H1 (cell line): ENCODE results near the gene ASCC1.

ENCODE experiments used
- CEBPB ChIP-seq: IDR thresholded peaks from 2 replicates; pipeline ENCODE4 v1.6.1; 2012; ENCODE audit warnings: low read depth, low read length
- CHD7 ChIP-seq: fragments of 300-600 bp; sonication (generic); IDR thresholded peaks from 2 replicates; pipeline ENCODE4 v1.7.1; 2012; ENCODE audit warnings: low read length, moderate library complexity, mild to moderate bottlenecking, inconsistent platforms; ENCODE audit not compliant: insufficient replicate concordance
- CTCF ChIP-seq, 3 experiments: IDR thresholded peaks; 1 replicate in 2 of 3; 2 replicates in 1 of 3; pipeline versions ENCODE4 v1.5.1 to v1.6.1; 2011; ENCODE audit warnings: low read length in 3 of 3, mild to moderate bottlenecking in 3 of 3, inconsistent platforms in 2 of 3, low read depth in 1 of 3, moderate library complexity in 1 of 3; ENCODE audit not compliant: insufficient read depth in 1 of 3; ENCODE audit errors: control extremely low read depth in 1 of 3
- KDM1A ChIP-seq: fragments of 200-600, 300-600 bp; sonication (generic); IDR thresholded peaks from 2 replicates; pipeline ENCODE4 v1.7.1; 2016; ENCODE audit warnings: mild to moderate bottlenecking, low read length, borderline replicate concordance
- MAX ChIP-seq: IDR thresholded peaks from 2 replicates; pipeline ENCODE4 v1.6.1; 2012; ENCODE audit warnings: inconsistent platforms
- NRF1 ChIP-seq: IDR thresholded peaks from 2 replicates; pipeline ENCODE4 v1.6.1; 2011; ENCODE audit warnings: mild to moderate bottlenecking, low read depth, low read length, improper control_type of control experiment
- POLR2A ChIP-seq, 2 experiments: IDR thresholded peaks; 1 replicate in 1 of 2; 2 replicates in 1 of 2; pipeline ENCODE4 v1.6.1; 2011; ENCODE audit warnings: low read depth in 2 of 2, low read length in 2 of 2, mild to moderate bottlenecking in 2 of 2; ENCODE audit errors: control extremely low read depth in 1 of 2
- RFX5 ChIP-seq: IDR thresholded peaks from 2 replicates; pipeline ENCODE4 v1.6.1; 2011; ENCODE audit warnings: low read depth, low read length, improper control_type of control experiment, borderline replicate concordance
- SP1 ChIP-seq: IDR thresholded peaks from 2 replicates; pipeline ENCODE4 v1.6.1; 2011; ENCODE audit warnings: low read depth, low read length

GRCh38 chr10:72228318-72228751 lies 12.3 kb upstream of the ASCC1 start:
- TF ChIP-seq CEBPB = no peak
- TF ChIP-seq RFX5 = no peak
- no peak for TF ChIP-seq MAX
- no peak for TF ChIP-seq CTCF (IDR thresholded peaks at IDR 0.05; ENCODE audit: control extremely low read depth in 1 of 3, insufficient read depth in 1 of 3, low read depth in 1 of 3, low read length in 3 of 3)
- TF ChIP-seq SP1 = no peak
- TF ChIP-seq KDM1A = no peak
- no peak for TF ChIP-seq POLR2A (IDR thresholded peaks at IDR 0.05; ENCODE audit: control extremely low read depth in 1 of 2, low read depth in 2 of 2, low read length in 2 of 2)
- no peak for TF ChIP-seq CHD7
- TF ChIP-seq NRF1 = no peak
